Left hindlimb (tissue), 1 donor: ENCODE measurements around the gene HRH3.

Experiments
- DNase-seq: peaks from one replicate; pipeline ENCODE4 v3.0.0-alpha.2; 2018

Gene HRH3

GRCh38 chr20:62228982-62229545 is 9.0 kb upstream of the HRH3 start:
- no peak for DNase-seq

DNA sequence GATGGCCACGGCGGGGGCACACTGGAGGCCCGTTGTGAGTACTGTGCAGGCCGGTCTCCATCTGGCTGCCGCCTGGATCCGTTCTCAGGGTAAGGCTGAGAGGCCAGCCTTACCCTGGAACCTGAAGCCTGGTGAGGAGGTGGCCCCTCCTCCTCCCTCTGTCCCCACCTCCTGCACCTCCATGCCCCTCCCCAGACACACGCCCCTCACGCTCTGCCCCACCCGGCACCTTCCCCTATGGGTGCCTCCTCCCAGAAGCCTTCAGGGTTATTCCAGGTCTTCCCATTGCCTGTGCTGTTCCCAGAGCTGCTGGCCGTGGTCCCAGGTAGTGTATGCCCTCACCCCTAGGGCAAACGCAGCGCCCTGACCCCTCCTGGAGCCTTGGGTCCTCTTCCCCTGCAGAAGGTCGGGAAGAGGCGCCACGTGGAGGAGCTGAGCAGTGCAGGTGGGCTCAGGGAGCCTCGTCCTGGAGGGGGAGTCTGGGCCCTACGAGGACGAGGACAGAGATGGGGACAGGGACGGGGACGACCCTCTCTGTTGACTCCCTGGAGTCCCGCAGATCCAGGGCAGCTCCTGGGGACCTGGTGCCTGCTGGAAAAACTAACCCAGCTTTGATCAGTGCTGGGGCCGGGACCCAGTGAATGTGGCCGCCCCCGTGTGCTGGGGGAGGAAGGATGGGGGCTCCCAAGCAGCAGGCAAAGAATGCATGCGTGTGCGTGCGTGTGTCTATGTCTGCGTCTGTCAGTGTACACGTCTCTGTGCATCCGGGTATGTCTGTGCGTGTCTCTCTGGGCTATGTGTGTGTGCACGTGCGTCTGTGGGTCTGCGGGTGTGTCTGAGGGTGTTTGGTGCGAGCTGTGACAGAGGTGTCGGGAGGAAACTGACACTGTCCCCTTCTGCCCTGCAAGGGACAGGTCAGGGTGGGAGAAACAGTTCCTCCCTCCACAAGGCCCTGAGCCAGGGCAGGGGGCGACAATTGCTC is 8.2 kb upstream of the HRH3 start:
- no peak for DNase-seq

- DNase-seq: no peak
Measured at GRCh38 chr20:62227591-62227976, 7.5 kb upstream of the HRH3 start.

DNA sequence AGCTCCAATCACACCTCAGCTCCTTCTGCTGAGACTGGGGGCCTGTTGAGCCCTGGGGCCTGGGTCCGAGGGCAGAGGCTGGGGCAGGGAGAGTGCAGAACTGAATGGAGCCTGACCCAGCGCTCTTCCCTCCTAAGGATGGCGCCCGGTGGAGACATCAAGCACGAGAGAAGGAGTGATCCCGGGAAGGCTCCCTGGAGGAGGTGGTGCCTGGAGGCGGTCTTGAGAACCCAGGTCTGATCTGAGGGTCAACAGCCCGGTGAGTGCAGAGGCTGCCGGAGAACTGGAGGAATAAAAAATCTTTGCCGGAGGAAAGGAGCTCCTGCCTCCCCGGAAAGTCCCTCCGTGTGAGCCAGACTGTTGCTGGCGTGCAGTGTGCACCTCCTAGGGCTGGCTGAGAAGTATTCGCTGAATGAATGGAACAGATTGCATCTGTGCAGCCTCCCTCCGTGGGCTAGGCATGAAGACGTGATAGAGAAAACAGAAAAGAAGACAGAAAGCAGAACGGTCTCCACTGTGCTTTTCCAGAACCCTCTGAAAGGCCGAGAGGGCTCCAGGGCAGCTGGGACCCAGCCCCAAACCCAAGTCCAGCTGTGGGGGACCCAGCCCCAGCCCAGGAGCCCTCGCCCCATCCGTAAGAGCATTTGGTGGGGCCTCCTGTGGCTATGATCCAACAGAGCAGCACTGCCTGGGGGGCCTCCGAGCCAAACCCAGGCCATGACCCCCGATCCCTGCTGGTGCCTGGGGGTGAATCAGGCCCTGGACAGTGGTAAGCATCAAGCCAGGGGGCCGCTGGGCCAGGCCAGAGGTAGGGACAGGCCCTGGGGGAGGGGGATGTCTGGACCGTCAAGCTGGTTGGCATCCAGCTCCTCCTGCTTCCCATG is 6.9 kb upstream of the HRH3 start:
- no peak for DNase-seq

- no peak for DNase-seq
Measured at GRCh38 chr20:62225820-62226635, 6.0 kb upstream of the HRH3 start.

DNA sequence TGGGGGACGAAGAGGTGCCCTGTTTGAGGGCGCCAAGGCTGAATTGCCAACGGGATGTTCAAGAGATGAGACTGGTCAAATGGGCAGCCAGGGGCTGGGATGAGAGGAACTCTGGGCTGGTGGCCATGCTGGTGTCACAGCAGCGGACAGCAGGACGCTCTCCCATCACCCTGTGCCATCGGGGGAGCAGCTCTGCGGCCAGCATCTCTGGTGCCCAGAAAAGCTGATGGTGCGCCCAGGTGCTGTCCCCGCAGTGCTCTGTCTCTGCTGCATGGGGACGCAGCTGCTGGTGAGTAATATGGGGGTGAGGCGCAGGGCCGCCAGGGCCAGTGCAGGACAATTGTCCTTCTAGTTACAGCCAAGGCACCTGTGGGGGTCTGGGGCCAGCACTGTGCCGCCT is 4.9 kb upstream of the HRH3 start:
- no peak for DNase-seq

- no peak for DNase-seq
Measured at GRCh38 chr20:62224113-62224855, 4.2 kb upstream of the HRH3 start.

- no peak for DNase-seq
Measured at GRCh38 chr20:62223571-62223970, 3.5 kb upstream of the HRH3 start.

DNA sequence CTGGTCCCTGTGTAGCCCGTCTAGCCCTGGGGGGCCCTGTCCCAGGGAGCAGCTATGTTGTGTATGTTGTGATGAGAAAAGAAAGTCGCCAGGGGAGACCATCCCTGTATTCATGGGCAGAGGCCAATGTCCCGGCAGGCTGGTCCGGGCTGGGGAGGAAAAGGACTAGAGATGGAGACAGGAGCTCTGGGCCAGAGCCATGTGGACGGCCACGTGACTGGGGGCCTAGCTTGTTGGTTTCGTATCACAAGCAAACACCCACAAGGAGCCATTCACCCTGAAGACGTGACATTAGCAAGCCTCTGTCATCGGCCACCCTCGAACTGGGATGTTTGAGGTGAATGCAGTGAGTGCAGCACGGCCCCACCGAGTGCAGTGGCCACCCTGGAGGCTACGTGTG is 2.9 kb upstream of the HRH3 start:
- no peak for DNase-seq

- no peak for DNase-seq
Measured at GRCh38 chr20:62222266-62222850, 2.3 kb upstream of the HRH3 start.

GRCh38 chr20:62220666-62221568 is 839 bp upstream of the HRH3 start:
- DNase-seq: no peak

GRCh38 chr20:62219101-62219991 is 732 bp downstream of the HRH3 start:
- no peak for DNase-seq

DNA sequence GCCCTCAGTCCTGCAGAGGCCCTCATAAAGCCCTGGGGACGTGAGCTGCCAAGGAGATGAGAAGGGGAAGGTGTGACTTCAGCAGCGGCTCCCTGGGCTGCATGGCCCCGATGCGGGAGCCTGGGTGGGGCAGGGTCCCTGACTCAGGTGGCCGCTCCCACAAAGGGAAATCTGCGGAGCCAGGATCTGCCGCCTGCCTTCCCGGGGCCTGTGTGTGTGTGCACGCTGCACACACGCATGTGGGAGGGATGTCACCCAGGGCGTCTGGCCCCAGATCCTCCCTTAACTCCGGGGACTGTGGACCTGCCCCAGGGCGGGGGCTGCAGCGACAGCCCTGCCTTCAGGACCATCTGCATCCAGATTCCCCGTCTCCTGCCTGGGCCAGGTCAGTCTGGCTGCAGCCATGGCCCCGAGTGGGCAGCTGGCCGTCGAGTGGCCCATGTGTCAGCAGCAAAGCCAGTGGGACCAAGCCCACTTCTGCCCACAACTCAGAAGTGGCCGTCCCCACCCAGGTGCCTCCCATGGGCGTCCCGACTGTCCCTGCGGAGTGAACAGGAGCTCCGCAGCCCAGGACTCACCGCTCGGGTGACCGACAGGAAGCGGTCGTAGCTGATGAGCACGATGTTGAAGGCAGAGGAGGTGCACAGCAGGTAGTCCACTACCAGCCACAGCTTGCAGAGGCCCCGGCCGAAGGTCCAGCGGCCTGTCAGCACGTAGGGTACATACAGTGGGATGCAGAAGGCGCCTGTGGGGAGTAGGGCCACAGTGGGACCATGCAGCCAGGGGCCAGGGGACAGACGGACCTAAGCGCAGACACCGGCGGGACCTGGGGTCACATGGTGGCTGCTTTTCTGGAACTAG is 1.9 kb downstream of the HRH3 start:
- no peak for DNase-seq

DNA sequence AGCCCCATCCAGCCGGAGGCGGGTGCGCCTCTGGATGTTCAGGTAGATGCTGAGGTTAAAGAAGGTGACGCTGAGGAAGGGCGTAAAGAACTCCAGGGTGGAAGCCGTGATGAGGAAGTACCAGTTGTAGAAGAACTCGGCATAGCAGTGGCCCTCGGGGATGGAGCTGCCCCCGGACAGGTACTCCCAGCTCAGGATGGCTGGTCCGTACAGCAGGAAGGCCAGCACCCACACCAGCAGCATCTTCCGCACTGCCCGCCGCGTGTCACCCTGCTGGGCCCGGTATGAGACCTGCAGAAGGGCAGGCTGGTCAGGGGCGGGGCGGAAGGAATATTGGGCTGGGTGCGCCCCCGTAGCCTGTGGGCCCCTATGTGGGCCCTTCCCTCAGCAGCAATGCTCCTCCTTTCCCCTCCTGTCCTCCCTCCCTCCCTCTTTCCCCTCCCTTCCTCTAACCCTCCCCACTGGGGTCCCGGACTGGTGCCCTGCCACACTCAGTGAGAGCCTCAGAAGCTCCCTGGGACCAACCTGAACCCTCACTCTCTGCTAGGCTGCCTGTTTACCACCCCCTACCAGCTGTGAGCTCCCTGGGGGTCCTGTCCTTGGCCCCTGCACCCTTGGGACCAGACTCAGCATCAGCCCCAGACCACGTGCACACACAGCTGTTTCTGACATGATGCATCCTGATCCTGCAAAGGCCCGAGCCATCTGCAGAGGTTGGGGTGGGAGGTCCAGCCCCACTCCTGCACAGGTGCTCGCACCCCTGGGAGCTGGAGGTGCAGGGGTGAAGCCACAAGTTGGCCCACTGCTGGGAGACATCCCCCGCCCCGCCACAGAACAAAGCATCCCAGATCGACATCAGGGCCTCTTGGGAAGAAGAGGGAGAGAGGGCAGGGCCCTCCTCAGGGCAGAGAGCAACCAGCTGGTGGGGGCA is 3.2 kb downstream of the HRH3 start:
- no peak for DNase-seq

GRCh38 chr20:62215991-62216635 is 4.0 kb downstream of the HRH3 start:
- DNase-seq: no peak
